ENCODE results near the gene RASSF9. TPM values are rescaled to one million over a fixed set of nuclear protein-coding genes. Genes with fewer than 3 reads are reported as not detected.

RASSF9 gene
- total RNA-seq, 4 donors from 2014 or later: 6.4 to 17.8 (median 9.1) TPM

DNA sequence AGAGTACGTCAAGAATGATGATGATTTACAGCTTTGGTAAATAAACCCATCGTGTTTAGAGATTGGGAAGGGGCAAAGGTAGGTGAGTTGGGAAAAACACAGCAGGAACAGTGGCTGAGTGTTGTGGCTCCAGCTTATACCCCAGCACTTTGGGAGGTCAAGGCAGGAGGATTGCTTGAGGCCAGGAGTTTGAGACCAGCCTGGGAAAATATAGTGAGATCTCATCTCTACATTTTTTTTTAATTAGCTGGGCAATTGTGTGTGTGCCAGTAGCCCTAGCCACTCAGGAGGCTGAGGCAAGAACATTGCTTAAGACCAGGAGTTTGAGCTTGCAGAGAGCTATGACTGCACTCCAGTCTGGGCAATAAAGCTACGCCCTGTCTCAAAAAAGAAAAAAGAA is 77.1 kb downstream of the RASSF9 start:
- TF ChIP-seq POLR2A (IDR thresholded peaks at IDR 0.05): no peak
- TF ChIP-seq, protein P1, sequence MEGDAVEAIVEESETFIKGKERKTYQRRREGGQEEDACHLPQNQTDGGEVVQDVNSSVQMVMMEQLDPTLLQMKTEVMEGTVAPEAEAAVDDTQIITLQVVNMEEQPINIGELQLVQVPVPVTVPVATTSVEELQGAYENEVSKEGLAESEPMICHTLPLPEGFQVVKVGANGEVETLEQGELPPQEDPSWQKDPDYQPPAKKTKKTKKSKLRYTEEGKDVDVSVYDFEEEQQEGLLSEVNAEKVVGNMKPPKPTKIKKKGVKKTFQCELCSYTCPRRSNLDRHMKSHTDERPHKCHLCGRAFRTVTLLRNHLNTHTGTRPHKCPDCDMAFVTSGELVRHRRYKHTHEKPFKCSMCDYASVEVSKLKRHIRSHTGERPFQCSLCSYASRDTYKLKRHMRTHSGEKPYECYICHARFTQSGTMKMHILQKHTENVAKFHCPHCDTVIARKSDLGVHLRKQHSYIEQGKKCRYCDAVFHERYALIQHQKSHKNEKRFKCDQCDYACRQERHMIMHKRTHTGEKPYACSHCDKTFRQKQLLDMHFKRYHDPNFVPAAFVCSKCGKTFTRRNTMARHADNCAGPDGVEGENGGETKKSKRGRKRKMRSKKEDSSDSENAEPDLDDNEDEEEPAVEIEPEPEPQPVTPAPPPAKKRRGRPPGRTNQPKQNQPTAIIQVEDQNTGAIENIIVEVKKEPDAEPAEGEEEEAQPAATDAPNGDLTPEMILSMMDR (IDR thresholded peaks at IDR 0.05): no peak
- H3K27ac ChIP-seq: no peak overlapping the region
- H3K9me3 ChIP-seq: no peaks in the 10 kb centered on the region
- H3K4me3 ChIP-seq: no peak overlapping the region
- H3K27me3 ChIP-seq: no peaks in the 10 kb centered on the region
- no peaks in the 10 kb centered on the region for H3K4me1 ChIP-seq
- H3K36me3 ChIP-seq: no peaks in the 10 kb centered on the region
- no peak for DNase-seq
- intact Hi-C loops (cut with DNase I; ENCODE audit: low total_unique reads): no loop called here

DNA sequence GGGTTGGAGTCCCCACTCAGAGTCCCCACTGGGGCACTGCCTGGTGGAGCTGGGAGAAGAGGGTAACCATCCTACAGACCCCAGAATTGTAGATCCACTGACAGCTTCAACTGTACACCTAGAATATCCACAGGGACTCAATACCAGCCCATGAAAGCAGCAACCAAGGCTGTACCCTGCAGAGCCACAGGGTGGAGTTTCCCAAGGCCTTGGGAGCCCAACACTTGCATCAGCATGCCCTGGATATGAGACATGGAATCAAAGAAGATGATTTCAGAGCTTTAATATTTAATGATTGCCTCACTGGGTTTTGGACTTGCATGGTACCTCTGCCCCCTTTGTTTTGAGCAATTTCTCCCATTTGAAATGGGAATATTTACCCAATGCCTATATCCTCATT is 80.4 kb downstream of the RASSF9 start:
- intact Hi-C loops (cut with DNase I; ENCODE audit: low total_unique reads): no loop called here
- no peaks in the 10 kb centered on the region for H3K4me1 ChIP-seq
- no peak for TF ChIP-seq POLR2A (IDR thresholded peaks at IDR 0.05)
- TF ChIP-seq, protein P1 (IDR thresholded peaks at IDR 0.05): no peak

More for the DNA sequence above, 80.4 kb downstream of the RASSF9 start:
- Histone ChIP-seq H3K4me3 (no peak overlapping the region), H3K27me3 (no peaks in the 10 kb centered on the region), H3K27ac (no peak overlapping the region), H3K9me3 (no peaks in the 10 kb centered on the region), H3K36me3 (peaks cover 0 to 4% of the 10 kb centered on the region in 2 donors)
- no peak for DNase-seq

Other genes with a start within 250 kb of the RASSF9 start
- gene NTS, start 37.9 kb upstream of the RASSF9 start, total RNA-seq: 10 to 100 TPM in 1 of 4 donors, under 1 TPM in 2, not detected in 1; 0.26 to 14.2 (median 0.88) TPM

Measured in uterus (tissue), 4 donors.